Activated CD8-positive, alpha-beta memory T cell treated with anti-CD3 and anti-CD28 coated beads, Interleukin-2, amount 10 ng/mL, durations not matched to agents 7 days and 5 days (primary cell): ENCODE results near the gene ZNF579. TPM values are rescaled to one million over a fixed set of nuclear protein-coding genes. Genes with fewer than 3 reads are reported as not detected.
A peak's percentile ranks its signal among the peaks of the same experiment; 100 is the strongest.

Experiments
- ATAC-seq: fragments of 150-1000 bp; cut with Tn5 transposase; one replicate; pipeline ENCODE4 v1.10.0; 2021; ENCODE audit warnings: moderate library complexity
- CTCF ChIA-PET: fragments of 350-600 bp; sonication (Branson Sonifier 250); formaldehyde crosslinking; loops from one replicate; lab custom pipeline; 2021; ENCODE audit warnings: antibody characterized with exemption; lab: Charles Lee
- DNase-seq: peaks from one replicate; pipeline ENCODE4 v3.0.0-alpha.2; 2020
- H3K27ac Mint-ChIP-seq: one replicate; pipeline ENCODE4 v1.8.0; 2021; ENCODE audit warnings: mild to moderate bottlenecking, mixed read lengths
- H3K27me3 Mint-ChIP-seq: one replicate; pipeline ENCODE4 v1.8.0; 2021; ENCODE audit warnings: mixed read lengths
- H3K36me3 Mint-ChIP-seq: one replicate; pipeline ENCODE4 v1.8.0; 2021; ENCODE audit warnings: mild to moderate bottlenecking, mixed read lengths
- H3K4me1 Mint-ChIP-seq: one replicate; pipeline ENCODE4 v1.8.0; 2021; ENCODE audit warnings: mixed read lengths
- H3K4me3 Mint-ChIP-seq: one replicate; pipeline ENCODE4 v1.8.0; 2021; ENCODE audit warnings: mild to moderate bottlenecking, moderate library complexity, mixed read lengths
- H3K9me3 Mint-ChIP-seq: one replicate; pipeline ENCODE4 v1.8.0; 2022; ENCODE audit warnings: low read depth, mixed read lengths
- total RNA-seq, 2 experiments: library from RNA; stranded (reverse); gene quantifications; one replicate each; pipeline ENCODE4 v1.2.3, GENCODE V29; 2021

The ZNF579 gene
- total RNA-seq, 2 experiments from 2014 or later, result 5.6 to 7.5 TPM

DNA sequence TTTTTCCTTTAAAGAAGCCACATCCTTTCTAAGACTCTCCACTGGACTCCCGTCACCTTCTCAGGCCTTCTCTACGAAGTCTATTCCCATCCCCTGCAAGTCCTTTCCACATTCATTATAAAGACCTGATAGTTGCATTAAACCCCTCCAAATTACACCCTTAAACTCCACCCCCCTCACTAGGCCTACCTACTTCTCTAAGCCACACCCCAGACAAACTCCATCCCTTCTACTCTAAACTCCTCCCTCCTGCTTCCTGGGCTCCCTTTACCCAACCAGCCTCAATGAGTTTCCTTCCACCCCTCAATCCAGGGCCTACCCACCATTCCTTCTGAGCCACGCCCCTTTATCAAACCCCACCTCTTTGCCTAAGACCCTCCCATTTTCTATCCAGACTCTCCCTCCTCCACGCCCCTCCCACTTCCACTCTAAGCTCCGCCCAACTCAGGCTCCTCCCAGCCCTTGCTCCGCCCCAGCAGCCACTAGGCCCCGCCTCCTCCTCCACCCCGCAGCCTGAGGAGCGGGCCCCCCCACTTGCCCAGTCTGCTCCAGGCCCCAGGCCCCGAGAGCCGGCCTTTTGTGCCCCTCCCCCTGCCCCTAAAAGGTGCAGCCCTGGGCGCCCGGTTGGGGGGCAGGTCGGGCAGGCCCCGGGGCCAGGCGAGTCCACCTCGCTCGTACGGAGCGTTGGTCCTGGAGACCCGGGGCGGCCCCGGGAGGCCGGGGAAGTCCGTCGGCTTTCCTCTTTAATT lies 18.2 kb upstream of the ZNF579 start:
- DNase-seq (peak; percentile 97), ATAC-seq (peak; percentile 70)
- Mint-ChIP-seq H3K27me3 (no peaks in the 10 kb centered on the region), H3K4me3 (peak overlapping the region; percentile 86), H3K9me3 (no peaks in the 10 kb centered on the region), H3K4me1 (peaks cover 23% of the 10 kb centered on the region), H3K27ac (peak overlapping the region; percentile 99), H3K36me3 (peaks cover 35% of the 10 kb centered on the region)
- CTCF ChIA-PET, result interaction anchor here (0.7 to 4.2 kb wide), 13 partner anchors 11 to 345 kb away, joined by 3 to 31 read pairs (median 5); partner anchors contain the start of genes CCDC106, U2AF2, ZNF581 and ZNF628

DNA sequence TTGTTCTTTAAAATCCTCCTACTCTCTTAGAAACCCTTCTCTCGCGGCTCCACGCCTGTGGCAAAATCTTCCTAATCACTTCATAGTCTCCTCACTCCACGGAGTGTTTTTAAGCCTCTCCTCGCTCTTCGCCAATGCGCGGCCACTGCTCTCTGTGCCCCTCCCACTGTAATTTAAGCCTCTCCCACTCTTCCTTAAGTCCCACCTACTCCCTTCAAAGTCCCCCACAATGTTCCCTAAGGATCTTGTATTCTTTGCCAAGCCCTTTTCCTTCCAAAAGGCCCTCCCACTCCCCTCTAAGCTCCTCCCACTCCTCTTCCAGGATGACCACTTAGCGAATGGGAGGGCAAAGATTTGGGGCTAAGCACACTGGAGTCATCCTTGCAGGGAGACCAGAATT lies 17.4 kb upstream of the ZNF579 start:
- Mint-ChIP-seq H3K36me3 (peaks cover 32% of the 10 kb centered on the region), H3K4me1 (peaks cover 17% of the 10 kb centered on the region), H3K9me3 (no peaks in the 10 kb centered on the region), H3K27me3 (no peaks in the 10 kb centered on the region), H3K4me3 (no peak overlapping the region), H3K27ac (no peak overlapping the region)
- CTCF ChIA-PET, result interaction anchor here (1.2 to 4.2 kb wide), 3 partner anchors 26 to 122 kb away, joined by 3 to 31 read pairs (median 7); partner anchors contain the start of gene ZNF784
- DNase-seq, result no peak
- ATAC-seq, result no peak

DNA sequence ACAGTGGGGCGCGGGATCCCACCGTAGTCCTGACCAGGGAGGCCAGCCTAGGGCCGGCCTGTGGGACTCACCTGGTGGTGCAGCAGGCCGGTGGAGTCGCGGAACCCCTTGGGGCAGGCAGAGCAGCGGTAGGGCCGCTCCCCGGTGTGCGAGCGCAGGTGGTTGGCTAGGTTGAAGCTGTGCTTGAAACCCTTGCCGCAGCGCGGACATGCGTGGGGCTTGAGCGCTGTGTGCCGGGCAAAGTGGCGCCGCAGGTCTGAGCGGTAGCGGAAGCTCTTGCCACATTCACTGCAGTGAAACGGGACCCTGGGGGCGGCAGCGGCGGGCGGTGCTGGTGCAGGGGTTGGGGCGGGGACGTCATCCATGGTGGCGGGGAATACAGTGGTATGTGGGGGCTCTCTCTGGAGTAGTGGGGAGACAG lies 16.9 kb upstream of the ZNF579 start:
- no peak overlapping the region for H3K27ac Mint-ChIP-seq
- no peak for ATAC-seq
- no peak for DNase-seq
- H3K4me1 Mint-ChIP-seq, result peaks cover 17% of the 10 kb centered on the region
- CTCF ChIA-PET, result interaction anchor here (1.2 to 4.2 kb wide), 3 partner anchors 9 to 122 kb away, joined by 3 to 31 read pairs (median 3); no protein-coding TSS in a partner anchor
- no peak overlapping the region for H3K4me3 Mint-ChIP-seq
- H3K36me3 Mint-ChIP-seq, result peaks cover 31% of the 10 kb centered on the region
- H3K9me3 Mint-ChIP-seq, result no peaks in the 10 kb centered on the region
- H3K27me3 Mint-ChIP-seq, result no peaks in the 10 kb centered on the region

DNA sequence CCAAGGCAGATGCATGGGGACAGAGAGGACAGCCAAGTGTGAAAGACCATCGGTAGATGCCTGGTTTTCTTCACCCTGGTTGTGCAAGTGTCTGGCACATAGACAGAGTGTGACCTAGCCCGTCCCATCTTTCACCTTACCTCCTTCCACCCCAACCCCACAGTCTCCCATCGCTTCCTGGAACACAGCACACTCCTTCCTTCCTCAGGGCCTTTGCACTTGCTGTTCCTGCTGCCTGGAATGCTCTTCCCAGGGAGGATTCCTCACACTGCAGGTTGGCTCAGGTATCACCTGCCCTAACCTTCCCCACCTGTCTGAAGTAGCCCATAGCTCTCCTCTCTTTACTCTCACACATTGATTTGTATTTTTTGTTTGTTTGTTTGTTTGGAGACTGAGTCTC lies 15.7 kb upstream of the ZNF579 start:
- Mint-ChIP-seq H3K4me1 (peaks cover 10% of the 10 kb centered on the region), H3K4me3 (no peak overlapping the region), H3K9me3 (no peaks in the 10 kb centered on the region), H3K27ac (no peak overlapping the region), H3K27me3 (no peaks in the 10 kb centered on the region), H3K36me3 (peaks cover 31% of the 10 kb centered on the region)
- CTCF ChIA-PET, result interaction anchor here (1.5 kb wide), 1 partner anchor 10 kb away, joined by 3 read pairs; no protein-coding TSS in a partner anchor
- ATAC-seq (no peak), DNase-seq (no peak)

DNA sequence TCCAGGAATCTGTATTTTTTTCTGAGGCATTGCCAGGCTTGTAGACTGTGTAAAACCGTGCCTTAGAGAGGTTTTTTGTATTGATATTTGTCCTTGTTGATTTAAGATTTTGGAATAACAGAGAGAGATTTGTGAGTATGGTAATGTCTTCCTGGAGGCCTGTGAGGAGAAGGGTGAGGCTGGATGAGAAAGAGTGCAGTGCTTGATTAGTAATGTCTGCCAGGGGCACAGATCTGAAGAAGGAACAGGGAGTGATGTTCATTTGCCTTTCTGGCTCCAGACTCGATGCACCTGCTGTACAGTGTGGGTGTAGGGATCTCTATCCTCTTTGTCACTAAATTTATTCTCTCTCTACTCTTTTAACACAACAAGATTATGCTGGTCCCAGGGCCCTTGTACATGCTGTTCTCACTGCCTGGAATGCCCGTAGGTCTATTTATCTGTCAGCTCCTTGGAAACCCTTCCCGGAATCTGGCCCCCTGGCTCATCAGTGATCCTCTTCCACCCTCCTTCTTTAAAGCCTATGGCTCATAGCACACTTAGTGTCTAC lies 14.4 kb upstream of the ZNF579 start:
- ATAC-seq (no peak), DNase-seq (no peak)
- Mint-ChIP-seq H3K27ac (no peak overlapping the region), H3K36me3 (peaks cover 31% of the 10 kb centered on the region), H3K4me1 (peaks cover 6% of the 10 kb centered on the region), H3K27me3 (no peaks in the 10 kb centered on the region), H3K9me3 (no peaks in the 10 kb centered on the region), H3K4me3 (no peak overlapping the region)
- CTCF ChIA-PET, result interaction anchor here (0.7 to 2.7 kb wide), 2 partner anchors 11 to 422 kb away, joined by 3 to 7 read pairs; partner anchors contain the start of gene ZNF865

DNA sequence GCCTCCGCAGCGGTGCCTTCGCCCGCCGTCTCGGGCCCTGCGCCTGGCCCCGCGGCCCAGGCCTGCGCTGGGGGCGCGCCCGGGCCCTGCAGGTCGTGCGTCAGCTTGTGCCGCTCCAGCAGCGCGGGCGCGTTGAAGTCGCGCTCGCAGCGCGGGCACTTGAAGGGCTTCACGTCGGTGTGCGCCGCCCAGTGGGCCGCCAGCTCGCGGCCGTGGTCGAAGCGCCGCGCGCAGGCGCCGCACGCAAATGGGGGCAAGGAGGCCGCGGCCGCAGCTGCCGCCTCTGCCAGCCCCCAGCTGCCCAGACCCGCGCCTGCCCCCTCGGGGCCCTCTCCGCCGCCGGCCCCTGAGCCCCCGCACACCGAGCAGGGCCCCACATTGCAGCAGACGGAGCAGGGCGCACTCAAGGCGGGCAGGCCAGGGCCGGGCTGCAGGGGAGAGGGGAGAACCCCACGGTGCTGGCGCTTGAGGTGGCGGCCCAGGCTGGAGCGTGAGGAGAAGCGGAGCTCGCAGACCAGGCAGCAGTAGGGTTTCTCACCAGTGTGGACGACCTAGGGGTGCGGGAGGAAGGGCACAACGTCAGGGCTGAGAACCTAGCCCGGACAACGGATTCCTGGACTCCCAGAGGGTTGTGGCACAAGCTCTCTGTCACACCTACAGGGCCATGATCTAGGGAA lies 12.6 kb upstream of the ZNF579 start:
- no peak for ATAC-seq
- H3K9me3 Mint-ChIP-seq, result no peaks in the 10 kb centered on the region
- peaks cover 29% of the 10 kb centered on the region for H3K36me3 Mint-ChIP-seq
- H3K27ac Mint-ChIP-seq, result no peak overlapping the region
- no peaks in the 10 kb centered on the region for H3K27me3 Mint-ChIP-seq
- DNase-seq, result no peak
- H3K4me3 Mint-ChIP-seq, result no peak overlapping the region
- CTCF ChIA-PET, result interaction anchor here (0.6 to 2.7 kb wide), 2 partner anchors 13 to 19 kb away, joined by 4 to 7 read pairs; partner anchors contain the start of gene ZNF865
- H3K4me1 Mint-ChIP-seq, result no peaks in the 10 kb centered on the region

DNA sequence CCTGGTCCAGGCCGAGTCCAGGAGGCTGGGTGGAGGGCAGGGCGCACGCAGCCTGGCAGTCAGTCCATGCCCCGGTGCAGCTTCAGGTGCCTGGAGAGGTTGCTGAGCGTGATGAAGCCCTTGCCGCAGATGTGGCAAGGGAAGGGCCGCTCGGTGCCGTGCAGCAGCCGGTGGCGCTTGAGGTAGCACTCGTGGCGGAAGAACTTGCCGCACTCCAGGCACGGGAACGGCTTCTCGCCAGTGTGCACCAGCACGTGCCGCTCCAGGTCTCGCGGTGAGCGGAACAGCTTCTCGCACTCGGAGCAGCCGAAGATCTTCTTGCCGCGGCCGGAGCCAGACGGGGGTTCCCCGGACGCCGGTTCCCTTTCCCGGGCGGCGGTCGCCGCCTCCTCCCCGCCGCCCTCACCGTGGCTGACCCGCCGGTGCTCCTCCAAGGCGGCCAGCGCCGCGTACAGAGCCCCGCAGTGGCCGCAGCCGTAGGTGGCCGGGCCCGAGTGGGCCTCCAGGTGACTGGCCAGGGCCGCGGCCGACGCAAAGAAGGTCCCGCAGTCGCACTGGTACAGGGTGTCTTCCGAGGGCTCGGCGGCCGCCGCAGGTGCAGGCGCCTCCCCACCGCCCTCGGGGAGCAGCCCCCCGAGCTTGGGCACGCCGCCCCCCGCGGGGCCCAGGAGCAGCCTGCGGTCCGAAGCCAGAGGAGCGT lies 11.9 kb upstream of the ZNF579 start:
- H3K4me3 Mint-ChIP-seq, result no peak overlapping the region
- peaks cover 26% of the 10 kb centered on the region for H3K36me3 Mint-ChIP-seq
- ATAC-seq (no peak), DNase-seq (no peak)
- no peak overlapping the region for H3K27ac Mint-ChIP-seq
- CTCF ChIA-PET, result interaction anchor here (2.7 kb wide), 1 partner anchor 14 kb away, joined by 7 read pairs; the partner anchor contains the start of gene ZNF865
- H3K4me1 Mint-ChIP-seq, result no peaks in the 10 kb centered on the region
- H3K27me3 Mint-ChIP-seq, result no peaks in the 10 kb centered on the region
- H3K9me3 Mint-ChIP-seq, result no peaks in the 10 kb centered on the region

DNA sequence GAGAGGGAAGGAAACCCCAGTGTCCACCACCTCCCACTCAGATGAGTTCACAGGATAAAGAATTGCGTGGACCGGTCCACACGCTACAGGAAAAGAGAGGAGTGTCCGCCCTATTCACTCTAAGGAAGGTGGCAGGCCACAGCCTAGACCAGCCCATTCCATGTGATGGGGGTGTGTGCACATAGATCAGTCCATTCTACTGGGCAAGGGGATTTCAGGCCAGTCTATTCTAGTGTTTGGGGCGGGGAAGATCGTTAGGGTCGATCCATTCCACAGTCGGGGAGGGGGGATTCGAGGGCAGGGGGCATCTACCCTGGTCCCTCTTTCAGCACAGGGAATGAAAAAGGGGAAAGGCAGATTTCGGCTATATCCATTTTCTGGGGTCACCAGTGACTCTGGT lies 10.9 kb upstream of the ZNF579 start:
- CTCF ChIA-PET, result no interaction called here
- ATAC-seq, result no peak
- Mint-ChIP-seq H3K4me3 (no peak overlapping the region), H3K27me3 (peaks cover 9% of the 10 kb centered on the region), H3K4me1 (peaks cover 5% of the 10 kb centered on the region), H3K27ac (no peak overlapping the region), H3K9me3 (no peaks in the 10 kb centered on the region), H3K36me3 (peaks cover 22% of the 10 kb centered on the region)
- no peak for DNase-seq

DNA sequence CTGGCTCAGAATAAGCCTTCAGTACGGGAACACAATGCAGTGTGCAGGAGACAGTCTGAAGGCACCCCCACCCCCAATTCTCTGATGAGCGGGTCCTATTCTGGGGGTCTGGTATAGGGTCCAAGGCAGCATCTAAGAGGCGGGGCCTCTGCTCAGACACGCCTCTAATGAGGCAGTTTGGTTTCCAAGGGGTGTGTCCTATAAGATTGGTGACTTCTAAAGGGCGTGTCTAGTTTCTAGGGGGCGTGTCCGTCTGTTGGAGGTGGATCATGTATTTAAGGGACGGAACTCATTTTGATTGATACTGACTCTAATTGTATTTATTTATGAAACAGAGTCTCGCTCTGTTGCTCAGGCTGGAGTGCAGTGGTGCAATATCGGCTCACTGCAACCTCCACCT lies 10.0 kb upstream of the ZNF579 start:
- DNase-seq, result no peak
- Mint-ChIP-seq H3K4me1 (peaks cover 9% of the 10 kb centered on the region), H3K9me3 (no peaks in the 10 kb centered on the region), H3K4me3 (no peak overlapping the region), H3K27me3 (peaks cover 15% of the 10 kb centered on the region), H3K36me3 (peaks cover 13% of the 10 kb centered on the region), H3K27ac (no peak overlapping the region)
- ATAC-seq, result no peak
- CTCF ChIA-PET, result no interaction called here

DNA sequence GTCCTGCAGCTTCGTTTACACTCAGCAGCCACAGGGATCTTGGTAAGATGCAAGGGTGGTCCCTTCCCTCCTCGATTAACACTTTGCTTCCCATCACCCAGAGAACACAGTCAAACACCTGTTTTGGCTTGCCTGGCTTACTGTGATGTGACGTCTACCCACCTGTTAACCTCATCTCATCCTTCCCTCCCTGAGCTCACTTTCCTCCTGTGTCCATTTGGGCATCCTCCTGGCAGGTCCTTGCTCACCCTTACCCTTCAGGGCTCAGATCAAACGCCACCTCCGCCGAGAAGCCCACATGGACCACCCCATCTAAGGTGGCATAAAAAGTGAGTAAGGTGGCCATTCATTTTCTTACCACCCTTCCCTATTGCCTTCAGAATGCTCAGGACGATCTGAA lies 9.5 kb upstream of the ZNF579 start:
- H3K27ac Mint-ChIP-seq, result no peak overlapping the region
- no peaks in the 10 kb centered on the region for H3K9me3 Mint-ChIP-seq
- H3K36me3 Mint-ChIP-seq, result peaks cover 8% of the 10 kb centered on the region
- H3K27me3 Mint-ChIP-seq, result peaks cover 20% of the 10 kb centered on the region
- peaks cover 13% of the 10 kb centered on the region for H3K4me1 Mint-ChIP-seq
- CTCF ChIA-PET, result no interaction called here
- no peak for ATAC-seq
- no peak overlapping the region for H3K4me3 Mint-ChIP-seq
- no peak for DNase-seq

DNA sequence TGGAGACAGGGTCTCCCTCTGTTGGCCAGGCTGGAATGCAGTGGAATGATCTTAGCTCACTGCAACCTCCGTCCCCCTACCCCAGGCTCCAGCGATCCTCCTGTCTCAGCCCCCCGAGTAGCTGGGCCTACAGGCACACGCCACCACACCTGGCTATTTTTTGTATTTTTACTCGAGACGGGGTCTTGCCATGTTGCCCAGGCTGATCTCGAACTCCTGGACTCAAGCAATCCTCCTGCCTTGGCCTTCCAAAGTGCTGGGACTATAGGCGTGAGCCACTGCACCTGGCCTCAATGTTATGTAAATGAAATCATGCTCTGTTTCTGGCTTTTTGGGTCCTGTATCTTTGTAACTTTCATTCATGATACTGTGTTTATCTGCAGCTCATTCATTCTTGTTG lies 8.1 kb upstream of the ZNF579 start:
- CTCF ChIA-PET, result interaction anchor here (0.7 kb wide), 1 partner anchor 76 kb away, joined by 4 read pairs; no protein-coding TSS in a partner anchor
- H3K9me3 Mint-ChIP-seq, result no peaks in the 10 kb centered on the region
- H3K27me3 Mint-ChIP-seq, result peaks cover 23% of the 10 kb centered on the region
- peaks cover 3% of the 10 kb centered on the region for H3K36me3 Mint-ChIP-seq
- no peak overlapping the region for H3K27ac Mint-ChIP-seq
- DNase-seq (no peak), ATAC-seq (no peak)
- H3K4me1 Mint-ChIP-seq, result peaks cover 13% of the 10 kb centered on the region
- no peak overlapping the region for H3K4me3 Mint-ChIP-seq

DNA sequence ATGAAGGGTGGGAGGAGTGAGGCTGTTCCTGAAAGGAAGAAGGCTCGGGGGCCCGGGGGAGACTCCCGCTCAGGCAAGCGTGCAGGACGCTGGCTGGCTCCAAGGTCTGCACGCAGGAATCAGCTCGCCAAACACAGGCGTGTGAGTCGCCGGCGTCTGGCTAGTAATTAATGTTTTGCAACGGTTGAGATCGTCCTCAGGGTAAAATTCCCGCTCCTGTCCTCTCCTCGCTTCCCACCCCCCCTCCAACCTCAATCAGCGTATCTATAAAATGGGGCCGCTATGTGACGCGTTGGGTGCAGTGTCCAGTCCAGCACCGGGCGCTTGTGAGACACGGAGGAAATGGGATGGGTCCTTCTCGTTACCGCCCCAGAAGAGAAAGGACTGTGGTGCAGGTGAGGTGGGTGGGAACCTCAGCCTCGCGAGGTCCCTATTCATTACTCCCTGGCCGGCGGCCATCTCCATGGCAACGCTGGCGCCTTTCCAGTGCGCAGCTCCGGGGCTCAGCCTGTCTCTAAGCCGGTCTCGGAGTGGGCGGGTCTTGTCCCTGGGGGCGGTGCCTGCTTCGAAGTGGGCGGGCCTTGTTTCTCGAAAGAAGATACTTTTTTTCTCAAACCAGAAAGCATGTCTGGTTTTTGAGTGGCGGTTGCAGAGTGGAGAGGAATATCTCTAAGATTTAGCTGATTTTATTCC lies 6.5 kb upstream of the ZNF579 start:
- peak; percentile 99 for ATAC-seq
- Mint-ChIP-seq H3K4me3 (peak overlapping the region; percentile 67), H3K4me1 (peaks cover 13% of the 10 kb centered on the region), H3K27me3 (peaks cover 23% of the 10 kb centered on the region), H3K27ac (no peak overlapping the region), H3K36me3 (no peaks in the 10 kb centered on the region), H3K9me3 (no peaks in the 10 kb centered on the region)
- DNase-seq, result peak; percentile 93
- CTCF ChIA-PET, result interaction anchor here (0.8 to 1.6 kb wide), 5 partner anchors 12 to 70 kb away, joined by 3 read pairs; partner anchors contain the start of genes FIZ1 and ZNF865
